Activated CD4-positive, CD25-positive, alpha-beta regulatory T cell treated with anti-CD3 and anti-CD28 coated beads, Interleukin-2, amount 50 U/mL, for 16 hours (primary cell): ENCODE measurements around the gene SBK2.
A peak's percentile ranks its signal among the peaks of the same experiment; 100 is the strongest.
"Not testable (repeated sequence)": the region's sequence is repeated elsewhere in the genome, so short reads cannot be mapped to it uniquely, and the experiment has no call there.

Experiments
- DNase-seq: peaks from one replicate; pipeline ENCODE4 v3.0.0-alpha.2; 2020; ENCODE audit warnings: low read depth, low spot score

Gene SBK2

GRCh38 chr19:55535173-55535964 is 1.6 kb downstream of the SBK2 start:
- no peak for DNase-seq

GRCh38 chr19:55534280-55534679 is 2.7 kb downstream of the SBK2 start:
- not testable (repeated sequence) for DNase-seq

DNA sequence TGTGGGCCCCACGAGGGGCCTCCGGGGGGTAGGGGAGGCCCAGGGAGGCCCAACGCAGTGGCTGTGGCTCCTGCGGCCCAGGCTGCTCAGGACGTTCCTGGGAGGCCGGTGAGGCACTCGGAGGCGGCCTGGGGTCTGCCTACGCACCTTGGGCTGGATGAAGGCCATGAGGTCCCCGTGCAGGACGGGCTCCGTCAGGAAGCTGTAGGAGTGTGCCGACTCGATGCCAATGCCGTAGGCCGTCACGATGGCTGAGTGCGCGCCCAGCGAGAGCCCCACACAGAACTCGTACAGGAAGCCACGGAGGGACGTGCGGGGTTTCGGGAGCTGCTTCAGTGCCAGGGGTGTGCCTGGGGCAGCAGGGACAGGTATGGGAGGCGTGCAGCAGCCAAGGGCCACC is 5.9 kb downstream of the SBK2 start:
- no peak for DNase-seq

- no peak for DNase-seq
These were observed 7.2 kb downstream of the SBK2 start for GRCh38 chr19:55529636-55530234.

GRCh38 chr19:55528030-55528803 is 8.7 kb downstream of the SBK2 start:
- no peak for DNase-seq

DNA sequence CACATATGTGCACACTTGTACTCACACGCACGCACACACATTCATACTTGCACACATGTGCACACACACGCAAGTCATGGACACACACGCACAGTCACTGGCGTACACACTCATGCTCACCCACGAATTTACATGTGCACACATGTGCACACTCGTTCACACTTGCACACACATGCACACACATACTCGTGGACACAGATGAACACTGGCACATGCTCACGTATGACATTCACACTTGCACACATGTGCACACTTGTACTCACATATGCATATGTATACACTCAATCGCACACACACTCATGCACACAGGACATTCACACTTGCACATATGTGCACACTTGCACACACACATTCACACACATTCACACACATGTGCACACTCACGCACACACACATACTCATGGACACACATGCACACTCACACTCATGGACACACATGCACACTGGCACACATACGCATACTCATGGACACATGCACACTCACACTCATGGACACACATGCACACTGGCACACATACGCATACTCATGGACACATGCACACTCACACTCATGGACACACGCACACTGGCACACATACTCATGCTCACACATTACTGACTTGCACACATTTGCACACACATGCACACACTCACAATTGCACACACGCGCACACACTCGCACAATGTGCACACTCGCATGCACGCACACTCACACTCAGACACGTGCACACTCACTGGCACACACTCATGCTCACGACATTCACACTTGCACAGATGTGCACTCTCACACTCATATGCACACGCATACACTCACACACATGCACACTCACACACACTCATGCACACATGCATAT is 9.5 kb downstream of the SBK2 start:
- no peak for DNase-seq

- no peak for DNase-seq
These were observed 10.4 kb downstream of the SBK2 start for GRCh38 chr19:55526216-55527196.

GRCh38 chr19:55525289-55526101 is 11.4 kb downstream of the SBK2 start:
- no peak for DNase-seq

GRCh38 chr19:55520691-55521292 is 16.1 kb downstream of the SBK2 start:
- no peak for DNase-seq

DNA sequence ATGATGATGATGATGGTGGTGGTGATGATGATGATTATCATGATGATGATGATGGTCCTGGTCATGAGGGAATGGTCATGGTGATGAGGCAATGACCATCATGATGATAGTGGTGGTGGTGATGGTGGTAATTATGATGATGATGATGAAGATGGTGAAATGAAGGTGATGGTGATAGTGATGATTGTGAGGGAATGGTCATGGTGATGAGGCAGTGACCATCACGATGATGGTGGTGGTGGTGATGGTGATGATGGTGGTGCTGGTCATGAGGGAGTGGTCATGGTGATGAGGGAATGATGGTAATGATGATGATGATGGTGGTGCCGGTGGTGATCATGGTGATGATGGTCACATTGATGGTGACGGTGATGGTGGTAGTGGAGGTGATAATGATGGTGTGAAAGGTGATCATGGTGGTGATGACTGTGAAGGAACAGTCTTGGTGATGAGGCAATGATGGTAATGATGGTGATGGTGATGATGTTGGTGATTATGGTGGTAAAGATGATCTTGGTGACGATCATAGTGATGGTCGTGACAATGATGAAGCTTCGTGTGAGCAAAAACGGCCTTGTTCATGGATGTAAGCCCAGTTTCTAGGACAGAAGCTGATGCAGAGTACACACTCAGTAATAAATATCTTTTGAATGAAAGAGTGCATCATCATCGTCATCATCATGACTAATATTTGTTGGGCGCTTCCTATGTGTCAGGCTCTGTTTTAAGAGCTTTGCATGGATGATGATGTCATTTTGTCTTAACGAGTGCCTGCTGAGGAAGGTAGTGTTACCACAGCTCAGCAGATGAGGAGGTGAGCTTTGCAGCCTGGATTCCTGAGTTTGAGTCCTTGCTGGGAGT is 17.3 kb downstream of the SBK2 start:
- DNase-seq: no peak

DNA sequence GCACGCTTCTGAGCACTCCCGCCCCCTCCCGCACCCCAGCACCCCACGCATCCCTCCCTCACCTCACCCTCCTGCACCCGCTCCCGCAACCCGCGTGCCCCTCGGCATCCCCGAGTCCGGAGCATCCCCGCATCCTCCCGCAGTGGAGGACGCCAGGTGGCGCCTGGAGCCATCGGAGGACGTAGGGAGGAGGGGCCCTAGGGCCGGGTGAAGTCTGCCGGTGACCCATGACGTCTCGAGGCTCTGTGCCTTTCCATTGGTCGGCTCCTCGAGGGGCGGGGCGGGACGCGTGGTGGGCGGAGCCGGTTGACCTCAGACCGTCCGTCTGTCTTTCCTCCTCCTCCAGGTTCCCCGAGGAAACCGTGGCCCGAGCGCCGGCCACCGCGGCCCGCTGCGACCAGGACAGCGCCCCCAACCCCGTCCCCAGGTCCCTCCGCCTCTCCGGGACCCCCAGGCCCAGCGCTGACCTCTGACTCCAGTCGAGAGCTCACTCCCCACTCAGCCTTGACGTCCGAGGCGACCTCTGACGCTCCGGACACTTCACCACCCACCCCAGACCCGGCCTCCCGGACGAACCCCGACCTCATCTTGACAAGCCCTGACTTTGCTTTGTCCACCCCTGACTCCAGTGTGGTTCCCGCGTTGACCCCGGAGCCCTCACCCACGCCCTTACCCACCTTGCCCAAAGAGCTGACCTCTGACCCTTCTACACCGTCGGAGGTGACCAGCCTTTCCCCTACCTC is 19.9 kb downstream of the SBK2 start:
- DNase-seq: peak; percentile 84

GRCh38 chr19:55508120-55508519 is 28.8 kb downstream of the SBK2 start:
- no peak for DNase-seq

DNA sequence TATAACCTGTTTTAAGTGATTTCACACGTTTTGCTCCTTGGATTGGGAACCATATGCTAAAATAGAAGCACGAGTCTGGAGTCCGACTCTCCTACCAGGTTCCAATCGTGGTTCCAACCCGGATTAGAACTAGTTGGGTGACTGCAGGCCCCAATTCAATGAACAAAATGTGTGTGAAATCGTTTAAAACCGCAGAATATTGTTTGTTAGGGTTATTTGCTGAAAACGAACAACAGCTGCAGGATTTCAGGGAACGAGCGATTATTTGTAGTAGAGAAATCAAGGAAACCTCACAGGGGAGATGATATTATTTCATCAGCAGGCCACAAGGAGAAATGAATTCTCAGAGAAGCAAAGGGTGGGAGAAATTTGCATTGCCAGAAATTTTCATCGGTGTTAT is 32.0 kb downstream of the SBK2 start:
- DNase-seq: no peak

DNA sequence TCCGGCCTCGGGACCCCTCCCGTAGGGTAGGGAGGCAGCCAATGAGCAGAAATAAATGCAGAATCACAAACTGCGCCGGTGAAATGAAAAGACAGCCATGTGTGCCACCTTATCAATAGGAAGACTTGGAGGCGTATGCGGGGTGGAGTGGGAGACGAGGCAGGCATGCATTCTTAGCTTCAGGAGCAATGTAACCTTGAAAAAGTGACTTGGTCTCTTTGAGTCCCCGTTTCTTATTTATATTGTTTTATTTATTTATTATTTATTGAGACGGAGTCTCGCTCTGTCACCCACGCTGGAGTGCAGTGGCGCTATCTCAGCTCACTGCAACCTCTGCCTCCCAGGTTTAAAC is 32.7 kb downstream of the SBK2 start:
- no peak for DNase-seq

- DNase-seq: peak; percentile 88
These were observed 33.3 kb downstream of the SBK2 start for GRCh38 chr19:55503502-55504251.

GRCh38 chr19:55503157-55503501 is 33.8 kb downstream of the SBK2 start:
- no peak for DNase-seq
